ENCODE measurements around the gene KCNA3.

- TF ChIP-seq EZH2 (IDR thresholded peaks at IDR 0.05) (no peak), POLR2AphosphoS5 (IDR thresholded peaks at IDR 0.05; ENCODE audit: borderline replicate concordance, low read depth, low read length) (no peak), FOXP2 (optimal IDR thresholded peaks at IDR 0.05; ENCODE audit: control extremely low read depth, extremely low read length, insufficient read depth) (no peak)
Observed at GRCh38 chr1:110668549-110668948, 6.2 kb downstream of the KCNA3 start.

Data from SK-N-MC (cell line).